GM21528 (cell line): ENCODE results near the gene SIRT6.
"Not testable (repeated sequence)": the region's sequence is repeated elsewhere in the genome, so short reads cannot be mapped to it uniquely, and the experiment has no call there.

Source experiments
- ATAC-seq: cut with Tn5 transposase; IDR thresholded peaks from one replicate; pipeline ENCODE4 v1.9.1; 2021; ENCODE audit warnings: mild to moderate bottlenecking, moderate library complexity; ENCODE audit not compliant: unreplicated experiment, low FRiP score

The SIRT6 gene

GRCh38 chr19:4139614-4140236 is 42.6 kb downstream of the SIRT6 start:
- ATAC-seq = no peak

GRCh38 chr19:4138445-4138844 is 43.9 kb downstream of the SIRT6 start:
- ATAC-seq = no peak

GRCh38 chr19:4136680-4137088 is 45.7 kb downstream of the SIRT6 start:
- ATAC-seq = no peak

GRCh38 chr19:4135386-4135785 is 47.0 kb downstream of the SIRT6 start:
- ATAC-seq = not testable (repeated sequence)

GRCh38 chr19:4134351-4134750 is 48.0 kb downstream of the SIRT6 start:
- no peak for ATAC-seq

- no peak for ATAC-seq
These were observed 51.5 kb downstream of the SIRT6 start for GRCh38 chr19:4130744-4131438.

GRCh38 chr19:4129050-4129449 is 53.3 kb downstream of the SIRT6 start:
- ATAC-seq = not testable (repeated sequence)

GRCh38 chr19:4127322-4127721 is 55.0 kb downstream of the SIRT6 start:
- ATAC-seq = not testable (repeated sequence)

GRCh38 chr19:4124638-4125037 is 57.7 kb downstream of the SIRT6 start:
- no peak for ATAC-seq
